Astrocyte (in vitro differentiated cells and primary cell): Measurements from ENCODE around the gene KDM4B.

Source experiments
- EZH2 ChIP-seq: IDR thresholded peaks from 2 replicates; pipeline ENCODE4 v1.6.1; 2012; ENCODE audit warnings: mild to moderate bottlenecking, low read length, inconsistent platforms; ENCODE audit not compliant: insufficient read depth
- TF ChIP-seq, protein P1 (sequence below): IDR thresholded peaks from 2 replicates; pipeline ENCODE4 v1.5.1; 2011; ENCODE audit warnings: low read depth, mild to moderate bottlenecking, inconsistent platforms, low read length, moderate library complexity; ENCODE audit not compliant: insufficient read depth

DNA sequence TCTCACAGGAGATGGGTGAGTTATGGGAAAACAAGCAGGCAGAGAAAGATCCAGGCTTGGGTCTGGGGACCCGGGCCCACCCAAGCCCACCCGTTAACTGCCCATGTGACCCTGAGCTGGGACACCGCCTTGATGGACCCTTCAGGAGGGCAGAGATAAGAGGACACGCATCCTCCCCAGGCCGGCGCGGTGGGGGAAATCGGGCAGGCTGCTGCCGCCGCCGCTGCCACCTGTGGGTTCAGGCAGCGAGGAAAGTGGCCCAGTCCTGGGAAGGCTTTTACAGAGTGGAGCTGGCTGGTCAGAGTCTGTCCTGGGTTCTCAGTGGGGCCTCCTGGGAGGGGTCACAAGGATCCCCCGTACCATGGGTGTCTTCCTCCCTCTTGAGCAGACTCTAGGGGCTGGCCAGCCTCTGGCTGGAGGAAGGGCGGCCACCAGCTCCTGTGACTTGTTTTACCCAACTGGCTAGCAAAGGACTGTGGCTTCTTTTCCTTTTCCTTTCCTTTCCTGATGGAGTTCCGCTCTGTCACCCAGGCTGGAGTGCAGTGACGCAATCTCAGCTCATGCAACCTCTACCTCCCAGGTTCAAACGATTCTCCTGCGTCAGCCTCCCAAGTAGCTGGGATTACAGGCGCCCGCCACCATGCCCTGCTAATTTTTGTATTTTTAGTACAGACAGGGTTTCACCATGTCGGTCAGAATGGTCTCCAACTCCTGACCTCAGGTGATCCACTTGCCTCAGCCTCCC is 155.4 kb downstream of the KDM4B start:
- TF ChIP-seq, protein P1, sequence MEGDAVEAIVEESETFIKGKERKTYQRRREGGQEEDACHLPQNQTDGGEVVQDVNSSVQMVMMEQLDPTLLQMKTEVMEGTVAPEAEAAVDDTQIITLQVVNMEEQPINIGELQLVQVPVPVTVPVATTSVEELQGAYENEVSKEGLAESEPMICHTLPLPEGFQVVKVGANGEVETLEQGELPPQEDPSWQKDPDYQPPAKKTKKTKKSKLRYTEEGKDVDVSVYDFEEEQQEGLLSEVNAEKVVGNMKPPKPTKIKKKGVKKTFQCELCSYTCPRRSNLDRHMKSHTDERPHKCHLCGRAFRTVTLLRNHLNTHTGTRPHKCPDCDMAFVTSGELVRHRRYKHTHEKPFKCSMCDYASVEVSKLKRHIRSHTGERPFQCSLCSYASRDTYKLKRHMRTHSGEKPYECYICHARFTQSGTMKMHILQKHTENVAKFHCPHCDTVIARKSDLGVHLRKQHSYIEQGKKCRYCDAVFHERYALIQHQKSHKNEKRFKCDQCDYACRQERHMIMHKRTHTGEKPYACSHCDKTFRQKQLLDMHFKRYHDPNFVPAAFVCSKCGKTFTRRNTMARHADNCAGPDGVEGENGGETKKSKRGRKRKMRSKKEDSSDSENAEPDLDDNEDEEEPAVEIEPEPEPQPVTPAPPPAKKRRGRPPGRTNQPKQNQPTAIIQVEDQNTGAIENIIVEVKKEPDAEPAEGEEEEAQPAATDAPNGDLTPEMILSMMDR: no peak
- TF ChIP-seq EZH2: no peak
